Gastrocnemius medialis (tissue), 4 donors: ENCODE measurements around the gene FHL3. TPM values are rescaled to one million over a fixed set of nuclear protein-coding genes. Genes with fewer than 3 reads are reported as not detected.

Experiments used
- ATAC-seq, 2 donors: fragments of 150-250 bp; one replicate each; pipeline ENCODE4 v1.9.1; 2016
- DNase-seq, 2 donors: peaks; one replicate each; pipeline ENCODE4 v3.0.0-alpha.2; 2019
- H3K27ac ChIP-seq, 4 donors: fragments of 200-600 bp; sonication (generic); 1 replicate in 1 of 4; 2 replicates in 3 of 4; pipeline ENCODE4 v1.5.1; 2016 to 2018; ENCODE audit warnings: mild to moderate bottlenecking in 2 of 4, moderate library complexity in 1 of 4
- H3K27me3 ChIP-seq, 3 donors: fragments of 200-600 bp; sonication (generic) in 2 of 3; 1 replicate in 1 of 3; 2 replicates in 2 of 3; pipeline versions ENCODE4 v1.5.1 to v1.6.0; 2016 to 2019; ENCODE audit warnings: mild to moderate bottlenecking in 1 of 3, moderate library complexity in 1 of 3
- H3K36me3 ChIP-seq, 2 donors: fragments of 200-600 bp; sonication (generic) in 1 of 2; one replicate each; pipeline ENCODE4 v1.5.1; 2017 to 2018
- H3K4me1 ChIP-seq, 2 donors: fragments of 200-600 bp; sonication (generic) in 1 of 2; one replicate each; pipeline ENCODE4 v1.5.1; 2016 to 2017; ENCODE audit warnings: mild to moderate bottlenecking in 2 of 2
- H3K4me3 ChIP-seq, 4 donors: fragments of 200-600 bp; sonication (generic) in 3 of 4; 1 replicate in 1 of 4; 2 replicates in 3 of 4; pipeline ENCODE4 v1.5.1; 2016 to 2019; ENCODE audit warnings: mild to moderate bottlenecking in 2 of 4
- H3K9me3 ChIP-seq, 3 donors: fragments of 200-600 bp; sonication (generic) in 2 of 3; 1 replicate in 1 of 3; 2 replicates in 2 of 3; pipeline ENCODE4 v1.5.1; 2016 to 2019
- POLR2A ChIP-seq, 2 donors: fragments of 450-650 bp; IDR thresholded peaks; one replicate each; pipeline ENCODE4 v1.6.1; 2017; ENCODE audit warnings: antibody characterized with exemption in 2 of 2, mild to moderate bottlenecking in 2 of 2, moderate library complexity in 2 of 2
- in situ Hi-C, 4 donors: fragments of 200-750 bp; cut with MboI; loops; one replicate each; pipeline versions ENCODE4 v1.15.0 to v1.8.0; 2017; ENCODE audit warnings: low sequenced_read_pairs in 4 of 4
- intact Hi-C: fragments of 100-400 bp; cut with DNase I; formaldehyde crosslinking; loops from one replicate; pipeline ENCODE4 v1.15.1; 2023; ENCODE audit warnings: low total_unique reads
- total RNA-seq, 4 donors: library from RNA; depleted of rRNA; stranded (reverse); fragments of >200 nt; gene quantifications; one replicate each; pipeline versions ENCODE4 v1.1.0 to v1.2.3, GENCODE V29; 2016
- TF ChIP-seq, protein P1 (sequence below), 5 experiments: fragments of 450-650 bp in 3 of 5; fragments of 200-600 bp in 2 of 5; sonication (generic) in 2 of 5; IDR thresholded peaks in 4 of 5; conservative IDR thresholded peaks in 1 of 5; 1 replicate in 4 of 5; 2 replicates in 1 of 5; pipeline ENCODE4 v1.5.1; 2016 to 2019; ENCODE audit warnings: antibody characterized with exemption in 5 of 5, mild to moderate bottlenecking in 3 of 5, moderate library complexity in 3 of 5

FHL3 gene
- total RNA-seq, 4 donors from 2014 or later, result 725 to 1,282 (median 1,051) TPM

DNA sequence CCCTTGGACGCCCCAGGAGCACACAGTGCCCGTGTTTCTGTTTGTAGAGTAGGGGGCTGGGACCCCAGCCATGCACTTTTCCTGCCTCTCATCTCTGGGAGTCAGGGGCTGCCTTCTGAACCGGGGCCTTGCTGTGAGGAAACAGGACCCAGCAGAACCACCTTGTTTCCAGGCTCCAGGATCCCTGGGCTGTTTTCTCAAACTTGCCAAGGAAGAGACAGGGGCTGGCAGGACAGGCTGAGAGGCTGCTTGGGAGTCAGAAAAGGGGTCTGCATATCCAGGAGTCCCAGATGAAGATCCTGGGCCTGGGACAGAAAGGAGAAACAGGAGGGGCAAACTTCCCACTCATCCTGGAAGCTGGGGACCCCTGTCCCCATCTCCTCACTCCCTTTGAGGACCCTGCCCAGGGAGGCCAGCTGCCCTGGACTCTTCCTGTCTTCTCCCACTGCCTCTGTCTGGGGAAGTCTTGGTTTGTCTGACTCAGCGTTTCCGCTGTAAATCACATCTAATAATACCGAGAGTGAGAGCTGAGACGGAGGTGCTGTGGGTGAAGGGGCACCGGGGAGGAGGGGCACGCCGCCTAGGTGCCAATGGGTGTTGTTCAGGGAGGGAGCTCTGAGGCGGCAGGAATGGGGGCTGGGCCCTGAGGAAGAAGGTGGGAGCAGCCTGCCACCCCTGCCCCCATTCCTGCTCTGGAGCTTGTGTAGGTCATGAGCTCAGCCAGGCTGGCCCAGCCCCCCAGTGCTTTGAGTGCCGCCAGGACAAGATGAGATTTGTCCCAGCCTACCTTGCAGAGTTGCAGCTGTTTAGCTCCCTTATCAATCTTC, 24.6 kb upstream of the FHL3 start:
- peak overlapping the region in 1 of 4 donors; percentile 7 for H3K4me3 ChIP-seq
- in situ Hi-C loops (no loop called here), intact Hi-C loops (loop anchor here (5.0 to 10.0 kb wide), 2 partner anchors 83 to 335 kb away; partner anchors contain the start of genes CDCA8 and INPP5B)
- no peaks in the 10 kb centered on the region for H3K27me3 ChIP-seq
- DNase-seq, result peak in 1 of 2 donors; percentile 64
- H3K9me3 ChIP-seq, result no peaks in the 10 kb centered on the region
- H3K36me3 ChIP-seq, result peaks cover 0 to 13% of the 10 kb centered on the region in 2 donors
- peak; percentile 24 to 32 for ATAC-seq
- H3K4me1 ChIP-seq, result peaks cover 54 to 63% of the 10 kb centered on the region in 2 donors
- peak overlapping the region; percentile 76 to 100 (median 84) for H3K27ac ChIP-seq
- no peak for TF ChIP-seq POLR2A (IDR thresholded peaks at IDR 0.05)
- TF ChIP-seq, protein P1, sequence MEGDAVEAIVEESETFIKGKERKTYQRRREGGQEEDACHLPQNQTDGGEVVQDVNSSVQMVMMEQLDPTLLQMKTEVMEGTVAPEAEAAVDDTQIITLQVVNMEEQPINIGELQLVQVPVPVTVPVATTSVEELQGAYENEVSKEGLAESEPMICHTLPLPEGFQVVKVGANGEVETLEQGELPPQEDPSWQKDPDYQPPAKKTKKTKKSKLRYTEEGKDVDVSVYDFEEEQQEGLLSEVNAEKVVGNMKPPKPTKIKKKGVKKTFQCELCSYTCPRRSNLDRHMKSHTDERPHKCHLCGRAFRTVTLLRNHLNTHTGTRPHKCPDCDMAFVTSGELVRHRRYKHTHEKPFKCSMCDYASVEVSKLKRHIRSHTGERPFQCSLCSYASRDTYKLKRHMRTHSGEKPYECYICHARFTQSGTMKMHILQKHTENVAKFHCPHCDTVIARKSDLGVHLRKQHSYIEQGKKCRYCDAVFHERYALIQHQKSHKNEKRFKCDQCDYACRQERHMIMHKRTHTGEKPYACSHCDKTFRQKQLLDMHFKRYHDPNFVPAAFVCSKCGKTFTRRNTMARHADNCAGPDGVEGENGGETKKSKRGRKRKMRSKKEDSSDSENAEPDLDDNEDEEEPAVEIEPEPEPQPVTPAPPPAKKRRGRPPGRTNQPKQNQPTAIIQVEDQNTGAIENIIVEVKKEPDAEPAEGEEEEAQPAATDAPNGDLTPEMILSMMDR (IDR thresholded peaks at IDR 0.05 in 4 of 5, conservative IDR thresholded peaks at IDR 0.05 in 1 of 5), result no peak

DNA sequence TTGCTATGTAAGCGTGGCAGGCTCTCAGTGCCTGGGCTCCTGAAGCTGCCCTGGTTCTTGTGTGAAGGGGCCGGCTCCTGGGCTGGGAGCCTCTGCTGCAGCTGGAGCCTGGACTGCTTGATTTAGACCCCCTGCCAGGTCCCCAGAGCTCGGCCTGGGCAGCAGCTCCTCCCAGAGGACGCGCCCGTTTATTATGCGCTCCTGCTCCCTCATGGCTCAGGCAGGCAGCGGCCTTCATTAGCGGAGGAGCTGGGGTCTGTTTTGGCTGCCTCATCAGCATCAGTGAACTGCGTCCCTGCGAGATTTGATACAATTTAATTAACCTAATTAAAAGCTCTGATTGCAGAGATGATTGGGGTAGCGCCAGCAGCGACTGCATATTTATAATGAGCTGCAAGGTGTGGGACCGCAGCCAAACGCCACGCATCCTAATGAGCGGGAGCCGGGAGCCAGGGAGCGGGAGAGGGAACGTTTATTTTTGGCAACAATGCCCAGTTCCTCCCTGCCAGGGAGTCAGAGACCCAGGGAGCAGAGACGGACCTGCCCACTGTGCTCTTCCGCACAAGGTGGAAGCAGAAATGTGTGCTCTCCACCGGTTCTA, 23.9 kb upstream of the FHL3 start:
- H3K27me3 ChIP-seq, result no peaks in the 10 kb centered on the region
- intact Hi-C loops (loop anchor here (5.0 to 10.0 kb wide), 2 partner anchors 82 to 334 kb away; partner anchors contain the start of genes CDCA8 and INPP5B), in situ Hi-C loops (no loop called here)
- H3K4me3 ChIP-seq, result peak overlapping the region in 1 of 4 donors; percentile 7
- DNase-seq, result peak in 1 of 2 donors; percentile 63
- ATAC-seq, result peak in 1 of 2 donors; percentile 9
- no peaks in the 10 kb centered on the region for H3K9me3 ChIP-seq
- peaks cover 0 to 18% of the 10 kb centered on the region in 2 donors for H3K36me3 ChIP-seq
- TF ChIP-seq POLR2A (IDR thresholded peaks at IDR 0.05), result no peak
- TF ChIP-seq, protein P1 (IDR thresholded peaks at IDR 0.05 in 4 of 5, conservative IDR thresholded peaks at IDR 0.05 in 1 of 5), result peak in 1 of 5 experiments; percentile 45
- peaks cover 57 to 65% of the 10 kb centered on the region in 2 donors for H3K4me1 ChIP-seq
- H3K27ac ChIP-seq, result peak overlapping the region; percentile 76 to 100 (median 84)

DNA sequence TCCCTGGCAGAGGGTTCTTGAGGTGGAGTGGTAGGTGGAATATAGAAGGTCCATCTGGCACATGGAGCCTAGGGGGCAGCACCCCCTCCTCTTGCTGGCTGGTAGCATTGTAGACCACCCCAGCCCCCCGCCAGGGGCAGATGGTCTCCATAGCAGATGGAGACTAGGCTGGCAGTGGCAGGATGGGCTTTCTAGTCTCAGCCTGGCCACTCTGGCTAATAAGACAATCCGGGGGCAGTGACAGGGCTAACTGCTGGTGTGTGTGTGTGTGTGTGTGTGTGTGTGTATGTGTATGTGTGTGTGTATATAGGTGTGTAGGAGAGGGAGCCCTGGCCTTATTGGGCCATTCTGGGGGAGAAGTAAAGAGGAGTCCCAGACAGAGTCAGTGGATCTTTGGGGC, 23.4 kb upstream of the FHL3 start:
- peaks cover 61 to 69% of the 10 kb centered on the region in 2 donors for H3K4me1 ChIP-seq
- DNase-seq (peak in 1 of 2 donors; percentile 36), ATAC-seq (peak in 1 of 2 donors; percentile 0)
- intact Hi-C loops, result loop anchor here (5.0 to 10.0 kb wide), 2 partner anchors 81 to 334 kb away; partner anchors contain the start of genes CDCA8 and INPP5B
- peak overlapping the region; percentile 76 to 100 (median 84) for H3K27ac ChIP-seq
- no peaks in the 10 kb centered on the region for H3K27me3 ChIP-seq
- TF ChIP-seq, protein P1 (IDR thresholded peaks at IDR 0.05 in 4 of 5, conservative IDR thresholded peaks at IDR 0.05 in 1 of 5), result no peak
- no peak overlapping the region for H3K4me3 ChIP-seq
- H3K9me3 ChIP-seq, result no peaks in the 10 kb centered on the region
- H3K36me3 ChIP-seq, result peaks cover 0 to 22% of the 10 kb centered on the region in 2 donors
- in situ Hi-C loops, result no loop called here

DNA sequence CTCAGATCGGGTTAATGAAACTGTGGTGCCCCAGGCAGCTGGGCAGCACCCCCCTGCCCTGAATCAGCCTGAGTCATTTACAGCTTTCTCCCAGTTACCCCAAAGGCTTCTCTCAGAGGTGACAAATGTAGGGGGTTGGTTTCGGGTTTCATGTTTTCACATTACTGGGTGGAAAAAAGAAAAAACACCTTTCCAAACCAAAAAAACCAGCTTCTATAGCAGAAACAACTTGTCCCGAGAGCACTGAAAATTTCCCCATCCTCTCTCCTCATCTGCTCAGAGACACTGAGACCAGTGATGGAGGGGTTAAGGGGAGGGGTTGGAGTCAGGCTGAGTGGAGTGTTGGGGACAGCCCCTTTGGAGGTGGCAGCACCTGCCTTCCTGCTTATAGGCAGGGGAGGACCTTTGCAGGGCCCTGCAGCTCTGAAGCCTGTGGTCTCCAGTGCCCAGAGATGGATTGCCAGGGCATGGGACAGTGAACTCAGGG, 22.8 kb upstream of the FHL3 start:
- in situ Hi-C loops, result no loop called here

More for the DNA sequence above, 22.8 kb upstream of the FHL3 start:
- DNase-seq (peak in 1 of 2 donors; percentile 33), ATAC-seq (no peak)
- Histone ChIP-seq H3K4me3 (no peak overlapping the region), H3K36me3 (peaks cover 0 to 27% of the 10 kb centered on the region in 2 donors), H3K9me3 (no peaks in the 10 kb centered on the region), H3K4me1 (peaks cover 66 to 74% of the 10 kb centered on the region in 2 donors), H3K27me3 (no peaks in the 10 kb centered on the region), H3K27ac (peak overlapping the region; percentile 76 to 100 (median 84))
- TF ChIP-seq, protein P1 (IDR thresholded peaks at IDR 0.05 in 4 of 5, conservative IDR thresholded peaks at IDR 0.05 in 1 of 5), result no peak
- TF ChIP-seq POLR2A (IDR thresholded peaks at IDR 0.05), result no peak
- intact Hi-C loops, result loop anchor here (5.0 to 10.0 kb wide), 2 partner anchors 81 to 333 kb away; partner anchors contain the start of genes CDCA8 and INPP5B
